IMR-90 (cell line): Measurements from ENCODE around the gene PLXNA4. TPM values are rescaled to one million over a fixed set of nuclear protein-coding genes. Genes with fewer than 3 reads are reported as not detected.

Experiments
- ATAC-seq: fragments of 200-7000 bp; cut with Tn5 transposase; 2 replicates; pipeline ENCODE4 v1.9.1; 2020; ENCODE audit warnings: low read depth, mild to moderate bottlenecking, moderate library complexity
- BruUV-seq: library from RNA; stranded (reverse); fragments of 400-500 nt; replicated peaks from 2 replicates; lab custom pipeline; 2021; lab: Mats Ljungman, UMichigan
- CTCF ChIA-PET: fragments of 300-600 bp; formaldehyde crosslinking; extraction: SDS; loops from one replicate; lab custom pipeline; 2021; ENCODE audit warnings: antibody characterized with exemption; lab: Yijun Ruan, JAX
- POLR2A ChIA-PET: fragments of 300-600 bp; sonication (Branson Sonifier 250); formaldehyde crosslinking; loops from one replicate; lab custom pipeline; 2022; ENCODE audit warnings: antibody characterized with exemption; ENCODE audit not compliant: unreplicated experiment; lab: Charles Lee
- DNase-seq: peaks from one replicate; pipeline ENCODE4 v3.0.0; 2013
- H2AFZ ChIP-seq: replicated peaks from 2 replicates; pipeline ENCODE3; 2013; ENCODE audit warnings: low read length, mild to moderate bottlenecking; ENCODE audit not compliant: poor library complexity
- H2AK5ac ChIP-seq: 2 replicates; pipeline ENCODE4 v1.6.1; 2013; ENCODE audit warnings: low read depth, low read length, inconsistent platforms
- H2AK9ac ChIP-seq: replicated peaks from 2 replicates; pipeline ENCODE3; 2013; ENCODE audit warnings: mild to moderate bottlenecking, low read depth, low read length, moderate library complexity; ENCODE audit not compliant: poor library complexity
- H2BK120ac ChIP-seq: 2 replicates; pipeline ENCODE4 v1.6.1; 2013; ENCODE audit warnings: low read depth, low read length, inconsistent platforms
- H2BK15ac ChIP-seq: 3 replicates; pipeline ENCODE4 v1.6.1; 2013; ENCODE audit warnings: low read depth, low read length, inconsistent platforms
- H2BK20ac ChIP-seq: 2 replicates; pipeline ENCODE4 v1.6.1; 2013; ENCODE audit warnings: low read depth, mild to moderate bottlenecking, inconsistent platforms, low read length, moderate library complexity
- H2BK5ac ChIP-seq: 2 replicates; pipeline ENCODE4 v1.6.1; 2013; ENCODE audit warnings: mild to moderate bottlenecking, low read depth, low read length, inconsistent platforms; ENCODE audit not compliant: poor library complexity, severe bottlenecking
- H3K14ac ChIP-seq: replicated peaks from 2 replicates; pipeline ENCODE4 v1.6.1; 2013; ENCODE audit warnings: low read depth, low read length, inconsistent platforms
- H3K18ac ChIP-seq: 2 replicates; pipeline ENCODE4 v1.6.1; 2013; ENCODE audit warnings: low read depth, low read length, control low read depth
- H3K23ac ChIP-seq: 2 replicates; pipeline ENCODE4 v1.6.1; 2013; ENCODE audit warnings: low read depth, low read length, inconsistent platforms
- H3K27ac ChIP-seq: 2 replicates; pipeline ENCODE4 v1.5.1; 2013; ENCODE audit warnings: mild to moderate bottlenecking, control low read depth, low read length; ENCODE audit not compliant: insufficient read depth
- H3K27me3 ChIP-seq: 2 replicates; pipeline ENCODE4 v1.6.1; 2013; ENCODE audit warnings: low read length; ENCODE audit not compliant: control insufficient read depth, insufficient read depth
- H3K36me3 ChIP-seq: 2 replicates; pipeline ENCODE4 v1.6.1; 2013; ENCODE audit warnings: low read length, mixed read lengths; ENCODE audit not compliant: control insufficient read depth, insufficient read depth
- H3K4ac ChIP-seq: 2 replicates; pipeline ENCODE4 v1.6.1; 2013; ENCODE audit warnings: low read depth, low read length, inconsistent platforms
- H3K4me1 ChIP-seq: 2 replicates; pipeline ENCODE4 v1.6.1; 2013; ENCODE audit warnings: low read length, mixed read lengths; ENCODE audit not compliant: control insufficient read depth, insufficient read depth
- H3K4me2 ChIP-seq: 2 replicates; pipeline ENCODE4 v1.6.1; 2013; ENCODE audit warnings: low read depth, mild to moderate bottlenecking, control low read depth, low read length, moderate library complexity
- H3K4me3 ChIP-seq: 2 replicates; pipeline ENCODE4 v1.5.1; 2013; ENCODE audit warnings: low read depth, mild to moderate bottlenecking, control low read depth, low read length, moderate library complexity; ENCODE audit not compliant: insufficient read depth
- H3K56ac ChIP-seq: 2 replicates; pipeline ENCODE4 v1.6.1; 2013; ENCODE audit warnings: low read length, inconsistent platforms; ENCODE audit not compliant: insufficient read depth; ENCODE audit errors: extremely low read depth
- H3K79me1 ChIP-seq, 2 experiments: 2 replicates each; pipeline ENCODE4 v1.6.1; 2013; ENCODE audit warnings: low read length in 2 of 2, inconsistent platforms in 1 of 2, low read depth in 1 of 2
- H3K9ac ChIP-seq: 2 replicates; pipeline ENCODE4 v1.6.1; 2013; ENCODE audit warnings: low read depth, low read length, control low read depth
- H3K9me1 ChIP-seq: 2 replicates; pipeline ENCODE4 v1.6.1; 2013; ENCODE audit warnings: low read length, inconsistent platforms; ENCODE audit not compliant: insufficient read depth
- H3K9me3 ChIP-seq: 2 replicates; pipeline ENCODE4 v1.6.1; 2013; ENCODE audit warnings: low read length; ENCODE audit not compliant: control insufficient read depth, insufficient read depth
- H4K20me1 ChIP-seq: 2 replicates; pipeline ENCODE4 v1.6.1; 2013; ENCODE audit warnings: low read length, inconsistent platforms; ENCODE audit not compliant: insufficient read depth
- H4K5ac ChIP-seq: 2 replicates; pipeline ENCODE4 v1.6.1; 2013; ENCODE audit warnings: mild to moderate bottlenecking, low read depth, low read length, control low read depth
- H4K8ac ChIP-seq, 2 experiments: 2 replicates each; pipeline ENCODE4 v1.6.1; 2013; ENCODE audit warnings: low read depth in 2 of 2, low read length in 2 of 2, control low read depth in 1 of 2, inconsistent platforms in 1 of 2
- H4K91ac ChIP-seq: 2 replicates; pipeline ENCODE4 v1.6.1; 2013; ENCODE audit warnings: low read depth, low read length, inconsistent platforms; ENCODE audit not compliant: insufficient read depth
- BHLHE40 ChIP-seq: fragments of 150-350 bp; IDR thresholded peaks from 2 replicates; pipeline ENCODE4 v1.6.1; 2016; ENCODE audit warnings: mild to moderate bottlenecking, low read depth, low read length
- CHD1 ChIP-seq: IDR thresholded peaks from 2 replicates; pipeline ENCODE4 v1.6.1; 2012; ENCODE audit warnings: low read depth, low read length, improper control_type of control experiment
- CTCF ChIP-seq: conservative IDR thresholded peaks from 2 replicates; pipeline ENCODE4 v1.5.1; 2012; ENCODE audit warnings: mild to moderate bottlenecking, low read depth, low read length, improper control_type of control experiment
- ELK1 ChIP-seq: fragments of 150-350 bp; IDR thresholded peaks from 2 replicates; pipeline ENCODE4 v1.6.1; 2016; ENCODE audit warnings: low read depth, mild to moderate bottlenecking, low read length, moderate library complexity, borderline replicate concordance
- FOS ChIP-seq: fragments of 150-350 bp; IDR thresholded peaks from 2 replicates; pipeline ENCODE4 v1.6.1; 2016; ENCODE audit warnings: low read depth, low read length
- MAFK ChIP-seq: IDR thresholded peaks from 2 replicates; pipeline ENCODE4 v1.6.1; 2012; ENCODE audit warnings: low read depth, low read length, improper control_type of control experiment
- MAZ ChIP-seq: IDR thresholded peaks from 2 replicates; pipeline ENCODE4 v1.6.1; 2012; ENCODE audit warnings: low read depth, mild to moderate bottlenecking, low read length, improper control_type of control experiment, moderate library complexity, borderline replicate concordance
- MXI1 ChIP-seq: IDR thresholded peaks from 2 replicates; pipeline ENCODE4 v1.6.1; 2012; ENCODE audit warnings: low read depth, mild to moderate bottlenecking, low read length, moderate library complexity, borderline replicate concordance
- NFE2L2 ChIP-seq: fragments of 150-350 bp; IDR thresholded peaks from 2 replicates; pipeline ENCODE4 v1.6.1; 2016; ENCODE audit warnings: low read depth, mild to moderate bottlenecking, low read length
- POLR2A ChIP-seq: IDR thresholded peaks from 2 replicates; pipeline ENCODE4 v1.6.1; 2012; ENCODE audit warnings: mild to moderate bottlenecking, low read depth, low read length
- RAD21 ChIP-seq: IDR thresholded peaks from 2 replicates; pipeline ENCODE4 v1.6.1; 2012; ENCODE audit warnings: low read length, improper control_type of control experiment
- RCOR1 ChIP-seq: IDR thresholded peaks from 2 replicates; pipeline ENCODE4 v1.6.1; 2012; ENCODE audit warnings: mild to moderate bottlenecking, low read length, improper control_type of control experiment; ENCODE audit not compliant: insufficient replicate concordance
- RFX5 ChIP-seq: IDR thresholded peaks from 2 replicates; pipeline ENCODE4 v1.8.0; 2012; ENCODE audit warnings: low read depth, mild to moderate bottlenecking, low read length, moderate library complexity
- SMC3 ChIP-seq: fragments of 150-350 bp; IDR thresholded peaks from 2 replicates; pipeline ENCODE4 v1.6.1; 2016; ENCODE audit warnings: low read depth, mild to moderate bottlenecking, antibody characterized with exemption, low read length, moderate library complexity
- USF2 ChIP-seq: fragments of 150-350 bp; IDR thresholded peaks from 2 replicates; pipeline ENCODE4 v1.6.1; 2017; ENCODE audit warnings: mild to moderate bottlenecking, antibody characterized with exemption, low read length, low read depth
- WGBS, 2 experiments: methylation state at CpG; one replicate each; pipeline versions ENCODE4 v1.1.5 to v1.1.7; 2013; ENCODE audit warnings: missing lambda C conversion rate in 2 of 2; ENCODE audit not compliant: insufficient read length in 1 of 2; ENCODE audit errors: extremely low coverage in 2 of 2; 5-methylcytosine and 5-hydroxymethylcytosine counted together
- dilution Hi-C: fragments of 300-500 bp; cut with HindIII; formaldehyde crosslinking; loops from one replicate; pipeline ENCODE4 v1.14.3; 2018; ENCODE audit warnings: low sequenced_read_pairs; ENCODE audit not compliant: unreplicated experiment
- in situ Hi-C: fragments of 300-500 bp; cut with MboI; formaldehyde crosslinking; loops from 3 replicates; pipeline ENCODE4 v1.14.3; 2019; ENCODE audit warnings: low sequenced_read_pairs, inconsistent platforms, mixed read lengths
- intact Hi-C: fragments of 100-400 bp; cut with micrococcal nuclease; formaldehyde crosslinking; loops from 2 replicates; pipeline ENCODE4 v1.10.0; 2022
- polyA plus RNA-seq, 3 experiments: library from polyadenylated mRNA; depleted of rRNA; stranded (reverse); fragments of >200 nt; gene quantifications; 2 replicates each; pipeline ENCODE4 v1.2.3, GENCODE V29; 2012; ENCODE audit warnings: low replicate concordance in 1 of 3
- total RNA-seq: library from RNA; depleted of rRNA; stranded (reverse); fragments of >200 nt; gene quantifications from 2 replicates; pipeline ENCODE4 v1.2.3, GENCODE V29; 2012

PLXNA4 gene
- total and polyA plus RNA-seq, 2 of the 4 experiments (the other 2 are of a cell fraction) = under 0.01 TPM

- H3K14ac ChIP-seq = no peak overlapping the region
- dilution Hi-C loops (no loop called here), in situ Hi-C loops (loop anchor here (10.0 kb wide), 1 partner anchor 248 kb away; the partner anchor contains the start of gene PLXNA4), intact Hi-C loops (no loop called here)
- no peak overlapping the region for H3K9ac ChIP-seq
- H2AFZ ChIP-seq = no peak overlapping the region
- no peak overlapping the region for H2BK20ac ChIP-seq
- H4K5ac ChIP-seq = no peak overlapping the region
- no peaks in the 10 kb centered on the region for H3K36me3 ChIP-seq
- H3K4me1 ChIP-seq = no peaks in the 10 kb centered on the region
- H3K9me3 ChIP-seq = no peaks in the 10 kb centered on the region
- H4K20me1 ChIP-seq = no peaks in the 10 kb centered on the region
- no peak overlapping the region for H2BK5ac ChIP-seq
- no peak overlapping the region for H3K4ac ChIP-seq
- H2AK5ac ChIP-seq = no peak overlapping the region
- WGBS, 2 experiments = 73% methylated on average over 1 of the region's 1 CpG; no CpG with 5 or more reads in 1 of the 2 experiments
- no peaks in the 10 kb centered on the region for H3K79me1 ChIP-seq
- no peak overlapping the region for H2BK15ac ChIP-seq
- H3K4me3 ChIP-seq = no peak overlapping the region
- no peak overlapping the region for H4K91ac ChIP-seq
- H3K23ac ChIP-seq = no peak overlapping the region
- no peak overlapping the region for H2BK120ac ChIP-seq
- no peak overlapping the region for H2AK9ac ChIP-seq
- no peak overlapping the region for H3K56ac ChIP-seq
- H3K18ac ChIP-seq = no peak overlapping the region
- ChIA-PET POLR2A (no interaction called here), CTCF (interaction anchor here (0.6 kb wide), 1 partner anchor 351 kb away, joined by 3 read pairs; no protein-coding TSS in a partner anchor)
- no peaks in the 10 kb centered on the region; the same call in 1 of the 2 replicates for H3K27me3 ChIP-seq
- no peak for DNase-seq
- no peak for ATAC-seq
- no TSS peak for BruUV-seq
- H4K8ac ChIP-seq = no peak overlapping the region
- no peak overlapping the region for H3K4me2 ChIP-seq
- no peaks in the 10 kb centered on the region for H3K9me1 ChIP-seq
- H3K27ac ChIP-seq = no peak overlapping the region
- TF ChIP-seq NFE2L2 = no peak
- no peak for TF ChIP-seq FOS
- no peak for TF ChIP-seq CHD1
- TF ChIP-seq USF2 = no peak
- no peak for TF ChIP-seq ELK1
- TF ChIP-seq POLR2A = no peak
- no peak for TF ChIP-seq MXI1
- TF ChIP-seq RFX5 = no peak
- no peak for TF ChIP-seq CTCF
- TF ChIP-seq SMC3 = no peak
- TF ChIP-seq BHLHE40 = no peak
- no peak for TF ChIP-seq MAZ
- TF ChIP-seq RAD21 = no peak
- no peak for TF ChIP-seq MAFK
- TF ChIP-seq RCOR1 = no peak
These were observed 249.2 kb downstream of the PLXNA4 start for GRCh38 chr7:132326878-132327589.
